ENCODE data around the gene AP2S1.

Gene AP2S1

GRCh38 chr19:46863818-46864629, 13.4 kb upstream of the AP2S1 start:
- Histone ChIP-seq H3K4me2 (peak overlapping the region; percentile 77), H3K27ac (no peak overlapping the region), H3K27me3 (ENCODE audit: insufficient read depth, low read depth) (no peaks in the 10 kb centered on the region), H3K79me2 (ENCODE audit: insufficient read depth, low read depth) (peaks cover 77% of the 10 kb centered on the region), H4K20me1 (ENCODE audit: insufficient read depth) (no peaks in the 10 kb centered on the region; the same call in 1 of the 2 replicates), H2AFZ (ENCODE audit: low read depth) (no peak overlapping the region), H3K4me3 (IDR thresholded peaks at IDR 0.05; ENCODE audit: insufficient read depth, low read depth, low read length) (no peak overlapping the region), H3K9ac (no peak overlapping the region), H3K4me1 (ENCODE audit: low read depth, poor library complexity, severe bottlenecking) (peaks cover 62% of the 10 kb centered on the region), H3K36me3 (ENCODE audit: insufficient read depth) (peaks cover 4% of the 10 kb centered on the region; the same call in 1 of the 2 replicates)
- no peak for TF ChIP-seq CTCF (conservative IDR thresholded peaks at IDR 0.05; ENCODE audit: low read depth, low read length)

DNA sequence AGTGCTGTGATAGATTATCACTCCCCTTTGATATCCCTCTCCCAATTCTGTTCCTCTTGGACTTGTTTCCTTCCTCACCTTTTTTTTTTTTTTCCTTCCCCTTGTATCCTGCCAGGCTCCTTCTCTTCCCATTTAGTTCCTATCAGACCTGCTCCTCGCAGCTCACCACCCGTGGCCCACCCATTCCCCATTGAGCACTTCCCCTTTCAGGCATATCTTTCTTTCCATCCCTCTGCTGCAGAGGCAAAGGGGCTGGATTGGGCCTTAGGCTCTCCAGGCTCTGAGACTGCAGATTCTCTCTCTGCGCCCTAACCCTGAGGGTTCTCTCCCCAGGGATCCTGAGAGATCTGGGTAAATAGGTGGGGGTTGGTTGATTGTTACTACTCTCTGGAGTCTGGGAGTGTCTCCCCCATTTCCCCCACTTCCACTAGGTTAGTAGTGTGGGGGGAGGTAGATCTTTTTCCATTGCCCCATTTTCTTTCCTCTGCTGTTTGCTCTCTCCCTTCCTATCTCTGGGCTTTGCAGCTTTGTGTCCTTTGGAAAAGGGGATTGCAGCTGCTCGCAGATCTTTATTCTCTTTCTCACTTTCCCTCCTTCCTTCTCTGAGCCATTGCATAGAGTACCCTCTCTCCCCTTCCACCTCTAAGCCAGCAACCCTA, 12.5 kb upstream of the AP2S1 start:
- no peaks in the 10 kb centered on the region for H3K27me3 ChIP-seq (ENCODE audit: insufficient read depth, low read depth)
- no peaks in the 10 kb centered on the region; the same call in 1 of the 2 replicates for H4K20me1 ChIP-seq (ENCODE audit: insufficient read depth)
- H3K36me3 ChIP-seq (ENCODE audit: insufficient read depth): peaks cover 4% of the 10 kb centered on the region; the same call in 1 of the 2 replicates
- peaks cover 57% of the 10 kb centered on the region for H3K4me1 ChIP-seq (ENCODE audit: low read depth, poor library complexity, severe bottlenecking)
- no peak for TF ChIP-seq CTCF (conservative IDR thresholded peaks at IDR 0.05; ENCODE audit: low read depth, low read length)
- peak overlapping the region; percentile 77 for H3K4me2 ChIP-seq
- no peak overlapping the region for H3K27ac ChIP-seq
- no peak overlapping the region for H3K4me3 ChIP-seq (IDR thresholded peaks at IDR 0.05; ENCODE audit: insufficient read depth, low read depth, low read length)
- no peak overlapping the region for H3K9ac ChIP-seq
- no peak overlapping the region for H2AFZ ChIP-seq (ENCODE audit: low read depth)
- H3K79me2 ChIP-seq (ENCODE audit: insufficient read depth, low read depth): peaks cover 68% of the 10 kb centered on the region

GRCh38 chr19:46862503-46862834, 11.8 kb upstream of the AP2S1 start:
- Histone ChIP-seq H3K27me3 (ENCODE audit: insufficient read depth, low read depth) (no peaks in the 10 kb centered on the region), H3K4me1 (ENCODE audit: low read depth, poor library complexity, severe bottlenecking) (peaks cover 53% of the 10 kb centered on the region), H3K36me3 (ENCODE audit: insufficient read depth) (peaks cover 4% of the 10 kb centered on the region; the same call in 1 of the 2 replicates), H3K4me3 (IDR thresholded peaks at IDR 0.05; ENCODE audit: insufficient read depth, low read depth, low read length) (no peak overlapping the region), H4K20me1 (ENCODE audit: insufficient read depth) (no peaks in the 10 kb centered on the region; the same call in 1 of the 2 replicates), H3K27ac (no peak overlapping the region), H2AFZ (ENCODE audit: low read depth) (no peak overlapping the region), H3K4me2 (peak overlapping the region; percentile 77), H3K79me2 (ENCODE audit: insufficient read depth, low read depth) (peaks cover 61% of the 10 kb centered on the region), H3K9ac (peak overlapping the region; percentile 57; the same call in 1 of the 2 replicates)
- no peak for TF ChIP-seq CTCF (conservative IDR thresholded peaks at IDR 0.05; ENCODE audit: low read depth, low read length)

DNA sequence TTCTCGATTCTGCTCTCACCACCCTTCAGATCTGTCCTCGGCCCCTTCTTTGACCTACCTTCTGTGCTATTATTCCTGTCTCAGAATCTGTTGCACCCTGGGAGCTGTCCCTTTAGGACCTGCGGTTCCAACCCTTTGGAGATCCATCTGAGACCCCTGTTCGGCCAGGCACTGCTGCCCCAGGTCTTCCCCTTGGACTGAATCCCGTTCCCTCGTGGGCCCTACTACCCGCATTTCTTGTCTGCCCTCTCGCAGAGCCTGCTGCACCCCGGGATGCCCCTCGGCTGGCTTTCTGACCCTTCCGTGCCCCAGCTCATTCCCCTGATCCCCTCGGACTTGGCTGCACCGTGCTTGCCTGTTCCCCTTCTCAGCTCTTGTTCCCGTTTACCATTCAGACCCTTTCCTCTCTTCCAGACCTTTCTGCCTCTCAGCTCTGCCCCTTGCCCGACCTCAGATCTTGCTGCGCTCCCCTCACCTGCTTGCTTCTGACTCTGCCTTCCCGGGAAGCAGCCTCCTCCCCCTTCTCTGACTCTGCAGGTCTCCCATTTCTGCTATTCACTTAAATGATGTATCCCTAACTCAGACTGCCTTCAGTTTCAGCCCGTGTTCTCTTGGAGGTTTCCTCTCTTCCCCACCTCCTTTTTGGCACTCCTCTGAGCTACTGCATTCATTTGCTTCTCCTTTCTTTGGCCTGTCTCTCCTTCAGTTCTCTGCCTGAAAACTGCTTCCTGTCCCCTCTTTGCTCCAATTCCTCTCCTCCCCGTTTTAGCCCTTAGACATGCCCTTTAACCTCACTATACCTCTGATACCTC, 11.3 kb upstream of the AP2S1 start:
- H3K4me3 ChIP-seq (IDR thresholded peaks at IDR 0.05; ENCODE audit: insufficient read depth, low read depth, low read length): no peak overlapping the region
- peak overlapping the region; percentile 34; the same call in 1 of the 2 replicates for H2AFZ ChIP-seq (ENCODE audit: low read depth)
- H3K27ac ChIP-seq: peak overlapping the region; percentile 23; the same call in 1 of the 2 replicates
- H3K79me2 ChIP-seq (ENCODE audit: insufficient read depth, low read depth): peaks cover 56% of the 10 kb centered on the region
- H3K9ac ChIP-seq: peak overlapping the region; percentile 57; the same call in 1 of the 2 replicates
- H4K20me1 ChIP-seq (ENCODE audit: insufficient read depth): no peaks in the 10 kb centered on the region; the same call in 1 of the 2 replicates
- no peaks in the 10 kb centered on the region for H3K27me3 ChIP-seq (ENCODE audit: insufficient read depth, low read depth)
- H3K36me3 ChIP-seq (ENCODE audit: insufficient read depth): peaks cover 4% of the 10 kb centered on the region; the same call in 1 of the 2 replicates
- H3K4me1 ChIP-seq (ENCODE audit: low read depth, poor library complexity, severe bottlenecking): peaks cover 49% of the 10 kb centered on the region
- no peak for TF ChIP-seq CTCF (conservative IDR thresholded peaks at IDR 0.05; ENCODE audit: low read depth, low read length)
- H3K4me2 ChIP-seq: peak overlapping the region; percentile 77
